ENCODE data around the gene PDSS1.
"Not testable (repeated sequence)": the region's sequence is repeated elsewhere in the genome, so short reads cannot be mapped to it uniquely, and the experiment has no call there.

- TF ChIP-seq CTCF, POLR2A (IDR thresholded peaks at IDR 0.05): not testable (repeated sequence)
Observed at GRCh38 chr10:26648245-26648636, 49.3 kb upstream of the PDSS1 start.
